T47D (cell line): ENCODE results near the gene PABPN1.

Experiments used
- DNase-seq, 2 experiments: peaks; one replicate each; pipeline versions ENCODE4 v3.0.0 to v3.0.0-alpha.2; 2011 to 2012; ENCODE audit warnings: low read depth in 1 of 2, low spot score in 1 of 2
- JUND ChIP-seq: IDR thresholded peaks from 2 replicates; pipeline ENCODE4 v1.6.1; 2012; ENCODE audit warnings: low read depth
- in situ Hi-C: cut with HindIII; loops from 2 replicates; pipeline ENCODE4 v1.10.0; 2016; ENCODE audit warnings: low sequenced_read_pairs, low pct_unique_long_range_greater_than_20kb

PABPN1 gene

DNA sequence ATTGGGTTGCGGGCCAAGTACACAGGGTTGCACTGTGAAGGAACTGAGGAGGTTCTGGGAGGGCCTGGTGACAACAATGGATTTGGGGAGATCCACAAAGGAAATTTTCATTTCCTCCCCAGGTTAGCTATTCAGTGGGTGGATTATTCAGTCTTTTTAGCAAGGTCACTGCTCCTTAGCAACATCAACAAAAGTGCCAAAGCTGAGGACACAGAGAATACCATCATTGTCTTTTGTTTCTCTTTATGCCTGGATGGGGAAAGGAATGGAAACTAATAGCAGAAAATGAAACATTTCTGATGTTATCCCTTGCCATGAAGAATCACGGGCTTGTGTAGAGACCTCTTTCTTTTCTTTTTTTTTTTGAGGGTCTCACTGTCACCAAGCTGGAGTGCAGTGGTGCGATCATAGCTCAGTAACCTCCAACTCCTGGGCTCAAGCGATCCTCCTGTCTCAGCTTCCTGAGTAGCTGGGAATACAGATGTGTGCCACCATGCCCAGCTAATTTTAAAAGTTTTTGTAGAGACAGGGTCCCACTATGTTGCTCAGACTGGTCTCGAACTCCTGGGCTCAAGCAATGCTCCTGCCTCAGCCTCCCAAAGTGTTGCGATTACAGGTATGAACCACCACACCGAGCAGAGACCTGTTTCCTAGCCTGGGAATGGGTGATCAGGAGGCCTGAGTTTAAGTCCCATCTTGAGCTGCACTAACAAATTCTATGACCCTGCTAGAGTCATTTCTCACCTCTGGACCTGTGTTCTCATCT lies 25.1 kb upstream of the PABPN1 start:
- in situ Hi-C loops: no loop called here
- TF ChIP-seq JUND: no peak
- DNase-seq: no peak

- in situ Hi-C loops: no loop called here
- no peak for TF ChIP-seq JUND
- DNase-seq: no peak
These were observed 24.2 kb upstream of the PABPN1 start for GRCh38 chr14:23297096-23297495.

GRCh38 chr14:23297611-23298277 lies 23.5 kb upstream of the PABPN1 start:
- no peak for DNase-seq
- in situ Hi-C loops: no loop called here
- no peak for TF ChIP-seq JUND

- TF ChIP-seq JUND: no peak
These were observed 21.9 kb upstream of the PABPN1 start for GRCh38 chr14:23299211-23299957.

GRCh38 chr14:23299986-23300686 lies 21.1 kb upstream of the PABPN1 start:
- in situ Hi-C loops: no loop called here
- TF ChIP-seq JUND: no peak
- DNase-seq: no peak

More at GRCh38 chr14:23299211-23299957, 21.9 kb upstream of the PABPN1 start:
- in situ Hi-C loops: no loop called here
- peak; percentile 17 to 69 for DNase-seq

DNA sequence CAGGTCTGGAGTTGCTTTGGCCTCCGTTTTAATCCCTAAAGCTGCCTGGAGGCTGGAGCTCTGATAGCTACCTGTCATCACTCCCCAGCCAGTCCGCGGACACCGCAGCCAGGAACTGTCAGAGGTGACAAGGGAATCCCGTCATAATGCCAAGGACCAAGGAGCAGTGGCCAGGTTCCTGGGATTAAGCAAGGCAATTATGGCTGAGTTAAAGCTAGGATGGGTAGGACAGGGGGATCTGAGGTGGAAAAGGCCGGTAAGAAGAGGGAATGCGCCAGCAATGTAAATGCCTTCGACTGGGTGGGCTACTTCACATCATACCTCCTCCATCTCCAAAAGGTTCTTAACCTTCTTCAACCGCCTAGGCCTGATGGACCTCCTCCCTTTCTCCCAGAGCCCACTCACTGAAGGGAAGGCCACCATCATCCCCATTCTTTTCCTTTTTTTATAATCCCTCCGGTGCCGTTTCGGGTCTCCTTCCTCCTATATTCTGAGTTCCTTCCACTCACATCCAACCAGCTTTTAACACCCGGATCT lies 20.5 kb upstream of the PABPN1 start:
- peak in 1 of 2 experiments; percentile 37 for DNase-seq

GRCh38 chr14:23301288-23301968 lies 19.8 kb upstream of the PABPN1 start:
- no peak for TF ChIP-seq JUND
- DNase-seq: peak; percentile 90 to 97
- in situ Hi-C loops: no loop called here

More for the DNA sequence above, 20.5 kb upstream of the PABPN1 start:
- in situ Hi-C loops: no loop called here
- no peak for TF ChIP-seq JUND

GRCh38 chr14:23301969-23302289 lies 19.3 kb upstream of the PABPN1 start:
- no peak for DNase-seq
- in situ Hi-C loops: no loop called here
- no peak for TF ChIP-seq JUND

GRCh38 chr14:23302290-23303225 lies 18.7 kb upstream of the PABPN1 start, which contains the start of gene PPP1R3E:
Gene PPP1R3E, minus strand, starts transcription at chr14:23302859. Its CDS starts 283 bp downstream, at chr14:23302576.
- DNase-seq: peak in 1 of 2 experiments; percentile 60
- TF ChIP-seq JUND: no peak
- in situ Hi-C loops: no loop called here

DNA sequence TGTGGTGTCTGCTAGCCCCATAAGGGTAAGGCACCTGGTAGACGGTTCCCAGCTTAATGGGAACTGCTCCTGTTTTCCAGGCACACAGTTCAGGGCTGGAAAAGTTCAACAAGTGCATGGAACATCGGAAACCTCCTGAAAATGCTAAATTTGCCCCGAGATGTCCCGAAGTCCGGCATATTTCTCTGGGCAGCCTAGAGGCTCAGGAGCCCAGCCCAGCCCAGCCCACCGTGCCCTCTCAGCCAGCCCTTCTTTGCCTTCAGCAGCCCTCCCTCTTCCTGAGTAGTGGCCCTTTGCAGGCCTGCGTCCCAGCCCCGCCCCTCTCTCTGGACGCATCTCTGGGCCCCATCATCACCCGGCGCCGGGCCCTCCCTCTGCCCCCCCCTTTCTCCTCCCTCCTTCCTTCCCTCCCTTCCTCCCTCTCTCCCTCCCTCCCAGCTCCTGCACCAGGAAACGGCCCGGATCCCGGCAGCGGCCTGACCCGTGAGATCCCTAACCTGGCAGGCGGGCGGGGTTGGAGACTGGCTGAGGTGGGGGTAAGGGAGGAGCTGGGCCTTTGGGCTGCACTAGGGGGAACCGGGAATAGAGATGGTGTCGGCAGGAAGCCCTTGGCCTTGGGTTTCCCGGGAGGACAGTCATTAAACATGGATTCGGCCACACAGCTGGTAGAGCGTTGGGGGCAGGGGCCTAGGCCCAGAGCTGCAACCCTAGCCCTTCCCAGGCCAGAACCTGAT lies 14.7 kb upstream of the PABPN1 start, which contains the start of gene BCL2L2:
Gene BCL2L2 (plus strand): TSS at position 422 of the 734 bp plus-strand sequence. CDS start 935 bp downstream, outside the sequence.
- in situ Hi-C loops: no loop called here
- TF ChIP-seq JUND: no peak
- peak; percentile 21 to 89 for DNase-seq
